HuH-7 (cell line): ENCODE results near the gene PIGR.

Source experiments
- DNase-seq: peaks from one replicate; pipeline ENCODE4 v3.0.0; 2011; ENCODE audit warnings: low spot score

The PIGR gene

GRCh38 chr1:206890125-206891060 is 55.9 kb downstream of the PIGR start:
- DNase-seq = no peak

GRCh38 chr1:206887701-206888100 is 58.6 kb downstream of the PIGR start:
- DNase-seq = no peak

- no peak for DNase-seq
Measured at GRCh38 chr1:206886831-206887230, 59.4 kb downstream of the PIGR start.

- DNase-seq = no peak
Measured at GRCh38 chr1:206885341-206886060, 60.8 kb downstream of the PIGR start.

GRCh38 chr1:206883876-206884275 is 62.4 kb downstream of the PIGR start:
- DNase-seq = no peak

- no peak for DNase-seq
Measured at GRCh38 chr1:206883160-206883559, 63.1 kb downstream of the PIGR start.

- DNase-seq = no peak
Measured at GRCh38 chr1:206882555-206882954, 63.7 kb downstream of the PIGR start.

- no peak for DNase-seq
Measured at GRCh38 chr1:206880314-206880713, 66.0 kb downstream of the PIGR start.
